ENCODE measurements around the gene HSPA12A. TPM values are rescaled to one million over a fixed set of nuclear protein-coding genes. Genes with fewer than 3 reads are reported as not detected.

HSPA12A gene
- total and polyA plus RNA-seq, 2 of the 13 experiments (the other 11 are each of a cell fraction or from before 2014, with no cell fraction given): 6.4 to 13.6 TPM

- TF ChIP-seq RCOR2 (CRISPR knock-in tag; IDR thresholded peaks at IDR 0.05): no peak
- TF ChIP-seq, protein P1, sequence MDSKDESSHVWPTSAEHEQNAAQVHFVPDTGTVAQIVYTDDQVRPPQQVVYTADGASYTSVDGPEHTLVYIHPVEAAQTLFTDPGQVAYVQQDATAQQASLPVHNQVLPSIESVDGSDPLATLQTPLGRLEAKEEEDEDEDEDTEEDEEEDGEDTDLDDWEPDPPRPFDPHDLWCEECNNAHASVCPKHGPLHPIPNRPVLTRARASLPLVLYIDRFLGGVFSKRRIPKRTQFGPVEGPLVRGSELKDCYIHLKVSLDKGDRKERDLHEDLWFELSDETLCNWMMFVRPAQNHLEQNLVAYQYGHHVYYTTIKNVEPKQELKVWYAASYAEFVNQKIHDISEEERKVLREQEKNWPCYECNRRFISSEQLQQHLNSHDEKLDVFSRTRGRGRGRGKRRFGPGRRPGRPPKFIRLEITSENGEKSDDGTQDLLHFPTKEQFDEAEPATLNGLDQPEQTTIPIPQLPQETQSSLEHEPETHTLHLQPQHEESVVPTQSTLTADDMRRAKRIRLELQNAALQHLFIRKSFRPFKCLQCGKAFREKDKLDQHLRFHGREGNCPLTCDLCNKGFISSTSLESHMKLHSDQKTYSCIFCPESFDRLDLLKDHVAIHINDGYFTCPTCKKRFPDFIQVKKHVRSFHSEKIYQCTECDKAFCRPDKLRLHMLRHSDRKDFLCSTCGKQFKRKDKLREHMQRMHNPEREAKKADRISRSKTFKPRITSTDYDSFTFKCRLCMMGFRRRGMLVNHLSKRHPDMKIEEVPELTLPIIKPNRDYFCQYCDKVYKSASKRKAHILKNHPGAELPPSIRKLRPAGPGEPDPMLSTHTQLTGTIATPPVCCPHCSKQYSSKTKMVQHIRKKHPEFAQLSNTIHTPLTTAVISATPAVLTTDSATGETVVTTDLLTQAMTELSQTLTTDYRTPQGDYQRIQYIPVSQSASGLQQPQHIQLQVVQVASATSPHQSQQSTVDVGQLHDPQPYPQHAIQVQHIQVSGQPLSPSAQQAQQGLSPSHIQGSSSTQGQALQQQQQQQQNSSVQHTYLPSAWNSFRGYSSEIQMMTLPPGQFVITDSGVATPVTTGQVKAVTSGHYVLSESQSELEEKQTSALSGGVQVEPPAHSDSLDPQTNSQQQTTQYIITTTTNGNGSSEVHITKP (CRISPR knock-in tag; IDR thresholded peaks at IDR 0.05; ENCODE audit: low read depth): no peak
Observed at GRCh38 chr10:116737627-116738327, 4.6 kb downstream of the HSPA12A start (continued).

GRCh38 chr10:116733566-116733965 is 8.8 kb downstream of the HSPA12A start:
- Histone ChIP-seq H3K9ac (ENCODE audit: insufficient read depth, low read depth, low read length) (no peak overlapping the region), H3K4me1 (ENCODE audit: insufficient read depth, low read length) (peaks cover 18% of the 10 kb centered on the region), H3K79me2 (ENCODE audit: insufficient read depth, low read length) (peaks cover 11% of the 10 kb centered on the region), H3K4me3 (replicated peaks in 1 of 3; ENCODE audit: insufficient read depth in 1 of 3, low read depth in 2 of 3, low read length in 3 of 3) (no peak overlapping the region), H3K36me3 (replicated peaks in 1 of 2; ENCODE audit: control insufficient read depth in 1 of 2, insufficient read depth in 2 of 2, low read length in 2 of 2) (no peaks in the 10 kb centered on the region), H2AFZ (ENCODE audit: low read length) (no peak overlapping the region), H3K4me2 (ENCODE audit: low read depth, low read length) (no peak overlapping the region), H3K27ac (ENCODE audit: extremely low read length, insufficient read depth, low read length) (no peak overlapping the region), H3K9me3 (ENCODE audit: low read length) (no peaks in the 10 kb centered on the region), H3K27me3 (ENCODE audit: control insufficient read depth in 1 of 2, insufficient read depth in 2 of 2, low read length in 2 of 2) (no peaks in the 10 kb centered on the region), H4K20me1 (ENCODE audit: insufficient read depth, low read length) (no peaks in the 10 kb centered on the region)
- no peak for FAIRE-seq
- TF ChIP-seq MTA3 (CRISPR knock-in tag; IDR thresholded peaks at IDR 0.05): no peak
- TF ChIP-seq, protein P2, sequence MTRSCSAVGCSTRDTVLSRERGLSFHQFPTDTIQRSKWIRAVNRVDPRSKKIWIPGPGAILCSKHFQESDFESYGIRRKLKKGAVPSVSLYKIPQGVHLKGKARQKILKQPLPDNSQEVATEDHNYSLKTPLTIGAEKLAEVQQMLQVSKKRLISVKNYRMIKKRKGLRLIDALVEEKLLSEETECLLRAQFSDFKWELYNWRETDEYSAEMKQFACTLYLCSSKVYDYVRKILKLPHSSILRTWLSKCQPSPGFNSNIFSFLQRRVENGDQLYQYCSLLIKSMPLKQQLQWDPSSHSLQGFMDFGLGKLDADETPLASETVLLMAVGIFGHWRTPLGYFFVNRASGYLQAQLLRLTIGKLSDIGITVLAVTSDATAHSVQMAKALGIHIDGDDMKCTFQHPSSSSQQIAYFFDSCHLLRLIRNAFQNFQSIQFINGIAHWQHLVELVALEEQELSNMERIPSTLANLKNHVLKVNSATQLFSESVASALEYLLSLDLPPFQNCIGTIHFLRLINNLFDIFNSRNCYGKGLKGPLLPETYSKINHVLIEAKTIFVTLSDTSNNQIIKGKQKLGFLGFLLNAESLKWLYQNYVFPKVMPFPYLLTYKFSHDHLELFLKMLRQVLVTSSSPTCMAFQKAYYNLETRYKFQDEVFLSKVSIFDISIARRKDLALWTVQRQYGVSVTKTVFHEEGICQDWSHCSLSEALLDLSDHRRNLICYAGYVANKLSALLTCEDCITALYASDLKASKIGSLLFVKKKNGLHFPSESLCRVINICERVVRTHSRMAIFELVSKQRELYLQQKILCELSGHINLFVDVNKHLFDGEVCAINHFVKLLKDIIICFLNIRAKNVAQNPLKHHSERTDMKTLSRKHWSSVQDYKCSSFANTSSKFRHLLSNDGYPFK (CRISPR knock-in tag; IDR thresholded peaks at IDR 0.05; ENCODE audit: borderline replicate concordance): no peak
- TF ChIP-seq, protein P3, sequence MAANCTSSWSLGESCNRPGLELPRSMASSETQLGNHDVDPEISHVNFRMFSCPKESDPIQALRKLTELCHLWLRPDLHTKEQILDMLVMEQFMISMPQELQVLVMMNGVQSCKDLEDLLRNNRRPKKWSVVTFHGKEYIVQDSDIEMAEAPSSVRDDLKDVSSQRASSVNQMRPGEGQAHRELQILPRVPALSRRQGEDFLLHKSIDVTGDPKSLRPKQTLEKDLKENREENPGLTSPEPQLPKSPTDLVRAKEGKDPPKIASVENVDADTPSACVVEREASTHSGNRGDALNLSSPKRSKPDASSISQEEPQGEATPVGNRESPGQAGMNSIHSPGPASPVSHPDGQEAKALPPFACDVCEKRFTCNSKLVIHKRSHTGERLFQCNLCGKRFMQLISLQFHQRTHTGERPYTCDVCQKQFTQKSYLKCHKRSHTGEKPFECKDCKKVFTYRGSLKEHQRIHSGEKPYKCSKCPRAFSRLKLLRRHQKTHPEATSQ (CRISPR knock-in tag; IDR thresholded peaks at IDR 0.05; ENCODE audit: borderline replicate concordance): no peak
- no peak for ATAC-seq
- ChIA-PET POLR2A (no interaction called here), CTCF (ENCODE audit: low intra/inter-chr PET ratio, low total read pairs) (no interaction called here)
- WGBS (ENCODE audit: low lambda C conversion rate): 81% methylated on average over 4 of the region's 4 CpGs
- in situ Hi-C loops (cut with HindIII; ENCODE audit: extremely low pct_ligation_motif_present, low pct_unique_long_range_greater_than_20kb) (no loop called here), intact Hi-C loops (cut with micrococcal nuclease; ENCODE audit: unreplicated experiment) (no loop called here)
- DNase-seq (ENCODE audit: low spot score): no peak
- BruUV-seq (replicated peaks): no TSS peak
